Esophagus muscularis mucosa (tissue), 3 donors: ENCODE measurements around the gene AGO4.
"Not testable (repeated sequence)": the region's sequence is repeated elsewhere in the genome, so short reads cannot be mapped to it uniquely, and the experiment has no call there.

ENCODE experiments used
- CTCF ChIP-seq, 3 experiments: fragments of 200-600 bp in 2 of 3; fragments of 450-650 bp in 1 of 3; sonication (generic) in 2 of 3; IDR thresholded peaks; one replicate each; pipeline ENCODE4 v1.5.1; 2017 to 2019; ENCODE audit warnings: antibody characterized with exemption in 3 of 3, mild to moderate bottlenecking in 2 of 3, moderate library complexity in 1 of 3
- POLR2A ChIP-seq: fragments of 450-650 bp; IDR thresholded peaks from one replicate; pipeline ENCODE4 v1.6.1; 2017; ENCODE audit warnings: antibody characterized with exemption, moderate library complexity, mild to moderate bottlenecking, low read depth

- TF ChIP-seq CTCF (IDR thresholded peaks at IDR 0.05); POLR2A: not testable (repeated sequence)
Observed at GRCh38 chr1:35776172-35776571, 31.6 kb upstream of the AGO4 start.
